ENCODE measurements around the gene MTFMT.

The MTFMT gene

DNA sequence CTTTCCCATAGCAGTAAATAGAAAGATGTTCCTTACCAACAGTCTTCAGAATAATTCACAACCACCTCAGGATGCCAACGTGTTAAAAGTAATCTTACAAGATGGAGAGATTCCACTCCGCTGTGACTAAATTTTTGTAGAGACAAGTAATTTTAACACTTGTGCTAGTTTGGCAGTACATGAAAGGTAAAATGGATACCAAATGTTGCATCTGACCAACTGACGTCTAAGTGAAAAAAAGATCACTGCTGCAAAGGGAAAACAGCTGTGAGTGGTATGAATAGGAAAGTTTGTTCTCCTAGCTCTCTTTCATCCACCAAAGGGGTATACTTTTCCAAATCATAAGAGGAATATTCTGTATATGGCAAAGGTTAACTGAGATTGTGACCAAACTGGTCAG lies 42.3 kb downstream of the MTFMT start:
- ChIA-PET POLR2A (no interaction called here), CTCF (no interaction called here)

DNA sequence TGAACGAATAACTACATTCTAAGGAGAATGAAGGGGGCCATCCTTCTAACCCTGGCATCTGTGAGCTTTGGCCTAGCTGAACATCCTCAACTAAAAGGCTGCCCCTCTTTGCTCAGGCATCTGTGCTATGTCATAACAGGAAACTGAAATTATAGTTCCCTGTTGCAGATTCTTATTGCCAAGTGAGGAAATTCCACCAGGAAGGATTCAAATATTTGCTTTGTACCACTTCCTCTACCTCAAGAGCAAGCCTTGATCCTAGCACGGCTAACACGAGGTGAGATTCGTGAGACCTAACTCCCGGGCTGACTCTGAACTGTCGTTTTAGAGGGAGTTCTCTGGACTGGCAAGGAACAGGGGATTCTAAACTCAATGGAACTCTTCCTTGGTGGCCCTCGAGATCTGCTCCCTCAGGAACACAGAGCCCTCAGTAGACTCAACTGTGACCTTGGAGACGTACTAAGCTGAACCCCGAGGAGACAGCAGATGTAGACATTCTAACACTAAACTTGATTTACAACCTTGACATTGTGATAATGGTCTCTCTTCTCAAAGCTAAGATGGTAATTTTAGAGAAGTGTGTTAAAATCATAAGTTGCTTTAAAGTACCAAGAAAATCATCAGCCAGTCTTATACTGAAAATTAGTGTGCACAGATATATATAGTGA lies 43.9 kb downstream of the MTFMT start:
- DNase-seq (ENCODE audit: extremely low spot score): no peak
- POLR2A ChIA-PET: no interaction called here
- no peak for TF ChIP-seq BHLHE40 (IDR thresholded peaks at IDR 0.05; ENCODE audit: borderline replicate concordance)
- TF ChIP-seq, protein P1, sequence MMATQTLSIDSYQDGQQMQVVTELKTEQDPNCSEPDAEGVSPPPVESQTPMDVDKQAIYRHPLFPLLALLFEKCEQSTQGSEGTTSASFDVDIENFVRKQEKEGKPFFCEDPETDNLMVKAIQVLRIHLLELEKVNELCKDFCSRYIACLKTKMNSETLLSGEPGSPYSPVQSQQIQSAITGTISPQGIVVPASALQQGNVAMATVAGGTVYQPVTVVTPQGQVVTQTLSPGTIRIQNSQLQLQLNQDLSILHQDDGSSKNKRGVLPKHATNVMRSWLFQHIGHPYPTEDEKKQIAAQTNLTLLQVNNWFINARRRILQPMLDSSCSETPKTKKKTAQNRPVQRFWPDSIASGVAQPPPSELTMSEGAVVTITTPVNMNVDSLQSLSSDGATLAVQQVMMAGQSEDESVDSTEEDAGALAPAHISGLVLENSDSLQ (IDR thresholded peaks at IDR 0.05): 0 out of 2 replicates have a peak, but pooled peaks have one; percentile 3
- CTCF ChIA-PET: interaction anchor here (0.6 kb wide), 1 partner anchor 34 kb away, joined by 5 read pairs; no protein-coding TSS in a partner anchor

More for the DNA sequence above, 42.3 kb downstream of the MTFMT start:
- TF ChIP-seq BHLHE40 (IDR thresholded peaks at IDR 0.05; ENCODE audit: borderline replicate concordance) (no peak), LEF1 (IDR thresholded peaks at IDR 0.05; ENCODE audit: borderline replicate concordance) (no peak), SUZ12 (IDR thresholded peaks at IDR 0.05) (no peak)
- DNase-seq (ENCODE audit: extremely low spot score): no peak

DNA sequence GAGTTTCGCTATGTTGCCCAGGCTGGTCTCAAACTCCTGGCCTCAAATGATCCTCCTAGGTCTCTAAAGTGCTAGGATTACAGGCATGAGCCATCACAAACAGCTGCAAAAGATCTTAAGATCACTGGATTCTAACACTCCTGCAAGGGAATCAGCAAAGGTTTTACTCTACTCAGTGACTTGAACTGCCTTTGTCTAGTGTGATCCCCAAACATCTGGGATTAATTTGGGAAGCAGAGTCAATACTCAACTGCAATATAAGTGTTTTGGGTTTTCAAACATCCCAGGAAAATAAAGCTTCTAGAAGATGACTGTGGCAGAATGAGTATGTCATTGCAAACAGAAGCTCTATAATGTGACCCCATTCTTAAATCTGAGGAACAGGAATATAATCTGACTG lies 47.0 kb downstream of the MTFMT start:
- ChIA-PET CTCF (no interaction called here), POLR2A (no interaction called here)
- no peak for DNase-seq (ENCODE audit: extremely low spot score)
- no peak for TF ChIP-seq ZNF384 (IDR thresholded peaks at IDR 0.05)
- TF ChIP-seq LEF1 (IDR thresholded peaks at IDR 0.05; ENCODE audit: borderline replicate concordance): no peak
- TF ChIP-seq SUZ12 (IDR thresholded peaks at IDR 0.05): no peak
- no peak for TF ChIP-seq CTBP1 (IDR thresholded peaks at IDR 0.05; ENCODE audit: borderline replicate concordance)
- TF ChIP-seq L3MBTL2 (conservative IDR thresholded peaks at IDR 0.05): no peak
- no peak for TF ChIP-seq ELF4 (IDR thresholded peaks at IDR 0.05)
- no peak for TF ChIP-seq FOXK2 (IDR thresholded peaks at IDR 0.05)
- no peak for TF ChIP-seq FOXM1 (IDR thresholded peaks at IDR 0.05; ENCODE audit: borderline replicate concordance)
- no peak for TF ChIP-seq NFRKB (IDR thresholded peaks at IDR 0.05)
- TF ChIP-seq, protein P1 (IDR thresholded peaks at IDR 0.05): no peak
- no peak for TF ChIP-seq HDGF (IDR thresholded peaks at IDR 0.05; ENCODE audit: borderline replicate concordance)
- TF ChIP-seq TARDBP (IDR thresholded peaks at IDR 0.05): no peak
- TF ChIP-seq BHLHE40 (IDR thresholded peaks at IDR 0.05; ENCODE audit: borderline replicate concordance): no peak
- TF ChIP-seq ARNT (IDR thresholded peaks at IDR 0.05): no peak
- no peak for TF ChIP-seq FOXA1 (IDR thresholded peaks at IDR 0.05)

DNA sequence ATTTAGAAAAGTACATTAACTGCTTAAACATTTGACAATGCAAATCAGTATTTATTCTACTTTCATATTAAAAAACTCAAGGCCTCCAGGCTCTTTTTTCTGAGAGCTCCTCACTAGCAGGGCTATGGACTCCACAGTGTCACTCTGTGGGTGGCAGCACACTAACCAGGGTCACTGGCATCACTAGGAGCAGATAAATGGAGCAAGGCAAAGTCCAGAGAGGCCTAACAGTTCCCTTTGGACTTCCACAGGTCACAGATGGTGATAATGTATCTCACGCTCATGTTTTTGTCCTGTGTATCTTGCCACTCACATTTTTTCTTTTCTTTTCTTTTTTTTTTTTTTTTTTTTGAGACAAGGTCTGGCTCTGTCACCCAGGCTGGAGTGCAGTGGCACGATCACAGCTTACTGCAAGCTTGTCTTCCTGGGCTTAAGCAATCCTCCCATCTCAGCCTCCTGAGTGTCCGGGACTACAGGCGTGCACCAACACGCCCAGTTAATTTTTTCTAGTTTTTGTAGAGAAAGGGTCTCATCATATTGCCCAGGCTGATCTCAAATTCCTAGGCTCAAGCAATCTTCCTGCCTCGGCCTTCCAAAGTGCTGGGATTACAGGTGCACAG lies 47.5 kb downstream of the MTFMT start:
- POLR2A ChIA-PET: no interaction called here
- TF ChIP-seq ARNT (IDR thresholded peaks at IDR 0.05) (no peak), NFRKB (IDR thresholded peaks at IDR 0.05) (no peak), FOXM1 (IDR thresholded peaks at IDR 0.05; ENCODE audit: borderline replicate concordance) (no peak), ELF4 (IDR thresholded peaks at IDR 0.05) (no peak), L3MBTL2 (conservative IDR thresholded peaks at IDR 0.05) (no peak), ZNF384 (IDR thresholded peaks at IDR 0.05) (no peak), HDGF (IDR thresholded peaks at IDR 0.05; ENCODE audit: borderline replicate concordance) (no peak), FOXA1 (IDR thresholded peaks at IDR 0.05) (no peak), FOXK2 (IDR thresholded peaks at IDR 0.05) (no peak), LEF1 (IDR thresholded peaks at IDR 0.05; ENCODE audit: borderline replicate concordance) (no peak), BHLHE40 (IDR thresholded peaks at IDR 0.05; ENCODE audit: borderline replicate concordance) (no peak), SUZ12 (IDR thresholded peaks at IDR 0.05) (no peak), CTBP1 (IDR thresholded peaks at IDR 0.05; ENCODE audit: borderline replicate concordance) (no peak), SP1 (IDR thresholded peaks at IDR 0.05) (no peak), TARDBP (IDR thresholded peaks at IDR 0.05) (no peak)
- TF ChIP-seq, protein P1 (IDR thresholded peaks at IDR 0.05): no peak
- CTCF ChIA-PET: interaction anchor here (0.9 kb wide), 1 partner anchor 120 kb away, joined by 3 read pairs; no protein-coding TSS in a partner anchor
- DNase-seq (ENCODE audit: extremely low spot score): no peak

DNA sequence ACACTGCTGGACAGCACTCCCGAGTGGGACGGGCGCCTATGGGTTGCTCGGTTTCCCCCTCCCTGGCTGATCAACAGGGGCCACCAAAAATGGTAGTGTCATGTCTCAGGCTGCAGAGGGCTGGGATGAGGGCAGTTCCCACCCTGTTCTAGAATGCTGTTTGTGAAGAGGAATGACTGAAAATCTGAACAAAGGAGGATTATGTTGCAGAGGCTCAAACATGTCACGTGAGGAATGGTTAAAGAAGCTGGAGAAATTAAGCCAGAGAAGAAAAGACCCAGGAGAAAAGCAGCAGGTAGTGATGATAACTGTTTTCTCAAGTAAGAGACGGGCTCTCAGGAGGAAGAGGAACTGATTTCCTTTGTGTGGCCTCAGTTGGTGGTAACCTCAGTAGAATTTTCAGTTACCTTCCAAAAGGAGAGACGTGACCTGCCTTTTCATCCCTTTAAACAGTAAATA lies 50.2 kb downstream of the MTFMT start:
- ChIA-PET POLR2A (interaction anchor here (0.9 kb wide), 1 partner anchor 29 kb away, joined by 3 read pairs; no protein-coding TSS in a partner anchor), CTCF (no interaction called here)
- TF ChIP-seq ELF4 (IDR thresholded peaks at IDR 0.05) (no peak), TARDBP (IDR thresholded peaks at IDR 0.05) (no peak), L3MBTL2 (conservative IDR thresholded peaks at IDR 0.05) (no peak), FOXM1 (IDR thresholded peaks at IDR 0.05; ENCODE audit: borderline replicate concordance) (no peak)
- DNase-seq (ENCODE audit: extremely low spot score): no peak

DNA sequence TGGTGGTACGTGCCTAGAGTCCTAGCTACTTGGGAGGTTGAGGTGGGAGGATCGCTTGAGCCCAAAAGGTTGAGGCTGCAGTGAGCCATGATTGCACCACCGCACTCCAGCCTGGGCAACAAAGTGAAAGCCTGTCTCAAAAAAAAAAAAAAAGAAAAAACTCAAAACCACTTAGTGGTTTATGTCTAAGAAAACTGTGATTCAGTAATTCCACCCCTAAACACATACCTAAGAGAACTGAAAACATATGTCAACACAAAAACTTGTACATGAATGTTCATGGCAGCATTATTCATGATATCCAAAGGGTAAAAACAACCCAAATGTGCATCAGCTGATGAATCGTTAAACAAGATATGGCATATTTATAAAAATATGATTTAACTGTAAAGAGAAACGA lies 54.0 kb downstream of the MTFMT start:
- ChIA-PET CTCF (no interaction called here), POLR2A (no interaction called here)
- TF ChIP-seq TARDBP (IDR thresholded peaks at IDR 0.05) (no peak), LEF1 (IDR thresholded peaks at IDR 0.05; ENCODE audit: borderline replicate concordance) (no peak), ARNT (IDR thresholded peaks at IDR 0.05) (no peak), BHLHE40 (IDR thresholded peaks at IDR 0.05; ENCODE audit: borderline replicate concordance) (no peak), CTBP1 (IDR thresholded peaks at IDR 0.05; ENCODE audit: borderline replicate concordance) (no peak), ELF4 (IDR thresholded peaks at IDR 0.05) (no peak), FOXA1 (IDR thresholded peaks at IDR 0.05) (no peak), SUZ12 (IDR thresholded peaks at IDR 0.05) (no peak), ZNF384 (IDR thresholded peaks at IDR 0.05) (no peak), FOXM1 (IDR thresholded peaks at IDR 0.05; ENCODE audit: borderline replicate concordance) (no peak), FOXK2 (IDR thresholded peaks at IDR 0.05) (no peak), L3MBTL2 (conservative IDR thresholded peaks at IDR 0.05) (no peak), SP1 (IDR thresholded peaks at IDR 0.05) (no peak), NFRKB (IDR thresholded peaks at IDR 0.05) (no peak), HDGF (IDR thresholded peaks at IDR 0.05; ENCODE audit: borderline replicate concordance) (no peak)
- TF ChIP-seq, protein P1 (IDR thresholded peaks at IDR 0.05): no peak

More for the DNA sequence above, 54.0 kb downstream of the MTFMT start:
- DNase-seq (ENCODE audit: extremely low spot score): no peak

Data from HEK293T (cell line).